Measurements from ENCODE around the gene ANKMY1.

DNA sequence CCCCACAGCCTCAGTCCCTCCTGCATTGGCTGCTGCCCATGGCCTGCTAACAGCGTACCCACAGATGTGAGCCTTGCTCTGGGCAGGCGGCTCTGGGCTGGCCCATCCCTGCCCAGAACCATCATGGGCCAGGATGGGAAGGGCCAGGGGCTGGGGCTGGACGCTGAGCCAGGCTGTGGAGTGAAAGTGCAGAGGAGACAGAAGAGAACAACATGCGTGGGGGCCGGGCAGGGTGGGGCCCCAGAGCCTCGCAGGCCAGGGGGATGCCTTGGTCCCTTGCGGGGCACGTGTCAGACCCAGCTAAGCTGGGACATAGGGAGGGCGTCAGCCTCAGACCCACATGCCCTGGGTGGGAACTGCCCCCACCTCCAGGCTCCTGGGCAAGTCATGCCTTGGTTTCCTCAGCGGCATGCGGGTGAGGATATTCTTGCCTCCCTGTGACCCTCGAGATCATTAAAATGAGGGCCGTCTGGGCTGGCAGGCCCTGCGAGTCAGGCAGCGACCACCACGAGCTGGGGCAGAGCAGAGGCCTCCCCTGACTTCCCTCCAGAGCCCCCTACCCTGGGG lies 95.0 kb downstream of the ANKMY1 start:
- TF ChIP-seq, protein P1, sequence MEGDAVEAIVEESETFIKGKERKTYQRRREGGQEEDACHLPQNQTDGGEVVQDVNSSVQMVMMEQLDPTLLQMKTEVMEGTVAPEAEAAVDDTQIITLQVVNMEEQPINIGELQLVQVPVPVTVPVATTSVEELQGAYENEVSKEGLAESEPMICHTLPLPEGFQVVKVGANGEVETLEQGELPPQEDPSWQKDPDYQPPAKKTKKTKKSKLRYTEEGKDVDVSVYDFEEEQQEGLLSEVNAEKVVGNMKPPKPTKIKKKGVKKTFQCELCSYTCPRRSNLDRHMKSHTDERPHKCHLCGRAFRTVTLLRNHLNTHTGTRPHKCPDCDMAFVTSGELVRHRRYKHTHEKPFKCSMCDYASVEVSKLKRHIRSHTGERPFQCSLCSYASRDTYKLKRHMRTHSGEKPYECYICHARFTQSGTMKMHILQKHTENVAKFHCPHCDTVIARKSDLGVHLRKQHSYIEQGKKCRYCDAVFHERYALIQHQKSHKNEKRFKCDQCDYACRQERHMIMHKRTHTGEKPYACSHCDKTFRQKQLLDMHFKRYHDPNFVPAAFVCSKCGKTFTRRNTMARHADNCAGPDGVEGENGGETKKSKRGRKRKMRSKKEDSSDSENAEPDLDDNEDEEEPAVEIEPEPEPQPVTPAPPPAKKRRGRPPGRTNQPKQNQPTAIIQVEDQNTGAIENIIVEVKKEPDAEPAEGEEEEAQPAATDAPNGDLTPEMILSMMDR (IDR thresholded peaks at IDR 0.05; ENCODE audit: insufficient read depth, low read depth, low read length): no peak
- TF ChIP-seq EZH2 (IDR thresholded peaks at IDR 0.05; ENCODE audit: insufficient read depth, low read length): no peak

Data from astrocyte (in vitro differentiated cells and primary cell).